CD4-positive, alpha-beta T cell treated with Interleukin-1 beta for 1 hour (primary cell): ENCODE data around the gene MATN1.

ENCODE experiments used
- DNase-seq, 2 donors: peaks; one replicate each; pipeline ENCODE4 v3.0.0-alpha.2; 2020 to 2022

Gene MATN1

GRCh38 chr1:30730346-30731108, 7.1 kb upstream of the MATN1 start:
- no peak for DNase-seq

- no peak for DNase-seq
These were observed 6.5 kb upstream of the MATN1 start for GRCh38 chr1:30729901-30730300.

- DNase-seq: no peak
These were observed 5.7 kb upstream of the MATN1 start for GRCh38 chr1:30728832-30729638.

DNA sequence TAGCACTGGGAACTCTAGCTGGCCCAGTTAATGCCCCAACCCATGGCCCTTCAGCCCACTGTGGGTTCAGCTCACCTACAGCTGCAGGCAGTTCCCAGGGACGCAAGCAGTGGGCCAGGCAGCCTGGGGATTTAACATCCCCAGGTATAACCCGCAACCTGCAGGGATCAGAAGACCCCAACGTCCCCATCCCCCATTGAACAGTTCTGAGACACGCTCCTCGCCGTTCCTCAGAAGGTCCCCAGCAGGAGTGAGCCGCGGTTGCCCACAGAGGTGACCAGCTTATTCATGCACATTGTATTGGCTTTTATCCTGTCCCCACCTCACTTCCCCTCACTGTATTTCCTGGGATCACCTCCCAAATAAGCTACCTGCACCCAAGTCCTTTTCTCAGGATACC, 5.0 kb upstream of the MATN1 start:
- DNase-seq: no peak

DNA sequence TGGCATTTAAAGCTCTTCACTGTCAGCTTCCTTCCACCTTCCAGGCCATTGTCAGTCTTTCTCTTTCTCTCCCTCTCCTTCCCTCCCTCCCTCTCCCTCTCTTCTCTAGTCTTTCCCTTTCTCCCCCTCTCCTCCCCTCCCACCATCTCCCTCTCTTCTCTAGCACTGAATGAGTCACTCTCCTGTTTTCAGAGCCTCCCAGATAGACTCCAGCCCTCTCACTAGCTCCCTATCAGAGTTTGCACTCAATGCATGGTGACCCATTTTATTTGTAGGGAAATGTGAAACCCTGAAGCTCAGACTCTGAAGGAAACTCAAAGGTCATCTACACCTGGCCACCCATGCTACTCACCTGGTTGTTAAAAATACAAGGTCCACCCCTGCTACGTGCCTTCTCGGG, 4.4 kb upstream of the MATN1 start:
- no peak for DNase-seq

DNA sequence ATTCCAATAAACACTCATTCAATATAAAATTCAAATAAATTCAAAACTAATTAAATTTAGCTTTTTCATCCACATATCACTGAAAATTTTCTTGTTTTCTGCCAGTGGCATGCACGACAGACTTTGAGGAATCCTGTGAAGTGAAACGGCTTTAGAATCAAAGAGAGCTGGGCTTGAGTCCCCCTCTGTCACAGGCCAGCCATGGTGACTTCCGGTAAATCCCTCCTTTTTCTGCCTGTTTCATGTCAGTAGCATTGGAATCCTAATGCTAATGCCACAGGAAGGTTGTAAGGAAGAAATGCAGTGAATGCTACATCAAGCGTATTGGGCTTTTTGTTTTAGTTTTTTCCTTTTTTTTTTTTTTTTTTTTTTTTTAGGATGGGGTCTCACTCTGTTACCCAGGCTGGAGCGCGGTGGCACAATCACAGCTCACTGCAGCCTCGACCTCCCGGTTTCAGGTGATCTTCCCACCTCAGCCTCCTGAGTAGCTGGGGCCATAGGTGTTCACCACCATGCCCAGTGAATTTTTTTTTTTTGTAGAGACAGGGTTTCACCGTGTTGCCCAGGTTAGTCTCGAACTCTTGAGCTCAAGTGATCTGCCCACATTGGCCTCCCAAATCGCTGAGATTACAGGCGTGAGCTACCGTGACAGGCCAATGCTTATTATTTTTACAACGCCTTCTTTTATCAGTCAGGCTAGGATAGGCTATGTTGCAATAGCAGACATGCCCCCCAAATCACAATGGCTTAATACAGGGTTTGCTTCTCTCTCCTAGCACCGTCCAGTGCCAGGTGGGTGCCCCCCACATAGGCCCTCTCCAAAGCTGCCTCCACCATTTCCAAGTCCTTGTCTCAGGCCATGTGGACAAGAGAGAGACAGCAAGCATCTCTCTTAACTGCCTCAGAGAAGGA, 3.6 kb upstream of the MATN1 start:
- no peak for DNase-seq

GRCh38 chr1:30726236-30726635, 2.9 kb upstream of the MATN1 start:
- no peak for DNase-seq

GRCh38 chr1:30725450-30726095, 2.2 kb upstream of the MATN1 start:
- DNase-seq: no peak

DNA sequence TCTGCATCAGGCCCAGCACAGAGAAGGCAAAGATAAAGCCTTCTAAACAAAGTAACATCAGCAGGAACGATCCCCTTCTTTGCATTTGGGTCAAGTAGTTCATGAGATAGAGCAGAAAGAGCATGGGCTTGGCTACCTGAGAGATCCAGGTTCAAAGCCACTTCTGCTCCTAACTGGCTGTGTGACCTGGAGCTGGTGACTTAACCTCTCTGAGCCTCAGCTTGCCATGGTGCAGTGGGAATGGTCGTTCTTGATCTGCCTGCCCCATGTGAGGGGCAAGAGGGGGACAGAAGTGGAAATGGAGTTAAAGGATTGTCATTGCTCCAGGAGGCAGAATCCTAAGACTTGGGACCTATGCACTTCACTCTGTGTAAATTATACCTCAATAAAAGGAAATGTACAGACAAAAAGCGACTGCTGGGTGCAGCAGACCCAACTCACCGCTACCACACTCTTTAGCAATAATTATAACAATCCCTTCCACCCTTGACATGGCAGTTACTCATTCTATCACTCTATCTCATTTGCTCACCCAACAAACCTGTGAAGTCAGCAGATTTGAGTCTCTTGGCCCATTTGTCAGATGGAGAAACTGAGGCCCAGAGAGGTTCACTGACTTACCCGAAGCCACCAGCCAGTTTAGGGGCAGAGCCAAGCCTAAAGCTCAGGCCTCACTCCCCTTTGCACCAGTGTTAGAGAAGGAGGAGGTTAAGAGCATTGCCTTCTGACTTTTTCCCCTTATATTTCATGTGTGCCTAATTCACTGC, 1.5 kb upstream of the MATN1 start:
- no peak for DNase-seq

DNA sequence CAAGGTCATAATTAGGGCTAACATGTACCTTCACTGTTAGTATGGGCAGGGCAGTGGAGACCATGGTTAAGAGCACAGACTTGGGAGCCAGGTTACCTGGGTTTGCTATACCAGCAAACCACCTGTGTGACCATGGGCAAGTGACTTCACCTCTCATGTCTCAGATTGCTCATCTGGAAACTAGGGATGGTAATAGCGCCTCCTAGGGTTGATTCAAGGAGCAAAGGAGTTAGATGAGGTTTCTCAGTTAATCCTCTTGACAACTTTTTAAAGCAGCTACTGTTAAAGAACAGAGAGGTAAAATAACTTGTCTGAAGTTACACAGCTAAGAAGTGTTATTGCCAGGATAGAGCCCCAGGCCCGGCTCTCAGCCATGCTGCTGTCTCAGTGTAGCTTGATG, 790 bp upstream of the MATN1 start:
- DNase-seq: no peak

DNA sequence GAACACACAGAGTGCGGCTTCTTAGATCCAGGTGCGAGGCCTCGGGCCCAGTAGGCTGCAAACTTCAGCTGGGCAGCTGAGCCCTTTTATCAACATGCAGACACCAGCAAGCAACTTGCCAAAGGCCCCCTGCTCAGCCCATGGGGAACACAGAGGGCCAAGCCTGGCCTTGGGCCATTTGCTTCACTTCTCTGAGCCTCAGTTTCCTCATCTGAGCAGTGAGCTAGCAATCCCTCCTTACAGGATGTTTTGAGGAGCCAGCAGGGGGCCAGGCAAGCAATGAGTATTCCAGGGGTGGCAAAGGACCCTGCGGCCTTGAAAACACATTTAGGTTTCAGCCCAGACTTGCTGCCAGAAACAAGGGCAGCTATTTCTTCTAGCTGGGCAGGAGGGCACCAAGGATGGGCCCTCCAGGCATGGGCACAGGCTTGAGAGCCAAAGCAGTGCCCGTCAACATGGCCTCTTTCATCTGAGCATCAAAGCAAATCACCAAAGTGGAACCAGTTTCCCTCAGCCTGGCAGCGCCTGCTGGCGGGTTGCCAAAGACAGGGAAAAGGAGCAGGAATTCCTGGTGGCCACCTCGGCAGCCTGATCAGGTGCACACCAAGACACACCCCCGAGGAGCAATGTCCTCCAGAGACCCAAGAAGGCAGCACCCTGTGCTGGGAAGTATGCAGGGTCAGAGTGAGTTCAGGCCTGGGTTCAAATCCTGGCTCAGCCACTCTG, 1.4 kb downstream of the MATN1 start:
- no peak for DNase-seq

GRCh38 chr1:30721341-30721793, 2.0 kb downstream of the MATN1 start:
- DNase-seq: no peak

DNA sequence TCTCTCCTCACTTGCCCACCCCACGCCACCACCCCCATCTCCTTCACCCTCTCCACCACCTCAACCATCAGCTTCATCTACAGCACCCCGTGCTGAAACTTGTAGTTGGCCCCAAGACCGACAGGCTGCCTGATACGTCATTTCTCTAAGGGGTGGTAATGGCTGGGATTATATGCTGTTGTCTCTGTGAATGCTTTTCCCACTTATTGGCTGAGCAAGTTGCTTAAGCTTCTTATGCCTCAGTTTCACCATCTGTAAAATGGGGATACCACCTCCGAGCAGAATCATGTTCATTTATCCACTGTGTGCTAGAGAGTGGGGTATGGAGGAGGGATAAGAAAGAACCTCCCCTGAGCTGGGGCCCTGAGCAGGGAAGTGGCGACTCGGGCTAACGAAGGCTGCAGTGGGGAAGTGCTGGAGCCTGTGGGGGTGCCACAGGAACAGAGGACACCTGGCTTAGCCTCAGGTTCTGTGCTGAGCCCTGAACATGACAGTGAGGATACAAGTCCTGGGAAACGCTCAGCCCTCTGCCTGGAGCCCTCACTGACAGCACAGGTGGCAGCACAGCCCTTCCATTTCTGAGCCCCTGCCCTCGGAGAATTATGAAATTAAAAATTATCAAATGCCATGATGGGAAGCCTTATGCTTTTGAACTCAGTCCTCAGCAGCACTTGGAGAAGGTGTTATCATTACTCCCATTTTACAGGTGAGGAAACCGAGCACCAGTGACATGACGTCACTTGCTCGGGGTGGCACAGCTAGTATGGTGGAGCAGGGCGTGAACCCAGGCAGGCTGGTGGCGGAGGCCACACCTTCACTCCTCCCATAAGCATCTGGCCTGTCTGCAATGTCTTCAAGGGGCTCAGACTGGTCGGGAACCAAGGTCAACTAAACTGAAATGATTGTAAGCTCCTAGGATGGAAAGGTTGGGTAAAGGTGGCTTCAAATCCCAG, 2.8 kb downstream of the MATN1 start:
- DNase-seq: no peak

DNA sequence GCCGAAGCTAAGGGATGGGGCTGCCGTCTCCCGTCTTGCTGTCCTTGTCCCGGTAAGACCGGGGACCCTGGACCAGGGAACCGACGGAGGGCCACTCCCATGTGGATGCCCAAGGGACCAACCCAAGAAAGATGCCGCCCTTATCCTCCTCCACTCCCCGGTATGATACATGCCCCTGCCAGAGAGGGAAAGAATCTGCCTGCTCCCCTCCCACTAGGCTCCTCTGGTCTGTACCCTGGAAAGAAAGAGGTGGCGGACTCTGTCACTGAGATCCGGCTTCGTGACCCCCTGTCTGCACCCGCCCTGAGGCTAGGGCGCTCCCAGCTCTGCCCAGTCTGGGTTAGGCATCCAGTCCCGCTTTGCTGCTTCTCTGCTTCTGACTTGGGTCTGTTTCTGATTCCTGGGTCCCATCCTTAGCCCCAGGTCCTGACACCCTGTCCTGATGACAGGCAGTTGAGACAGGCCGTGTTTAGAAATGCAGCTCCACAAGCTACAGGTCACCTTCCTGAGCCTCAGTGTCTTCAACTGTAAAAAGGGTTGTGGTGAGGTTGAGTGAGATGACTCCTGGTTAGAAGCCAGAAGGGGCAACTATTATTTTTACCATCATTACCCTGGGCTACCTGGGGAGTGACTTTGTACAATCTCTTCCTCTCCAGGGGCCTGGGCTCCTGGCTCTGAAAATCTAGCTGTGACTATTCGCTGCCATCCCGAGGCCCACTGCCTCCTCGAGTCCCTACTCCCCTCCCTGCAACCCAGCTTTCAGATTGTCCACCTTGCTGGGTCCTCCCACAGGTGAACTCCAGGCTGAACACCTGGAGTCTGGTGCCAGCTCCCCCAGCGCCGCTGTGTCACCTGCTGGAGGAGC, 3.7 kb downstream of the MATN1 start:
- no peak for DNase-seq

GRCh38 chr1:30718636-30719405, 4.6 kb downstream of the MATN1 start:
- DNase-seq: peak; percentile 87 to 98

DNA sequence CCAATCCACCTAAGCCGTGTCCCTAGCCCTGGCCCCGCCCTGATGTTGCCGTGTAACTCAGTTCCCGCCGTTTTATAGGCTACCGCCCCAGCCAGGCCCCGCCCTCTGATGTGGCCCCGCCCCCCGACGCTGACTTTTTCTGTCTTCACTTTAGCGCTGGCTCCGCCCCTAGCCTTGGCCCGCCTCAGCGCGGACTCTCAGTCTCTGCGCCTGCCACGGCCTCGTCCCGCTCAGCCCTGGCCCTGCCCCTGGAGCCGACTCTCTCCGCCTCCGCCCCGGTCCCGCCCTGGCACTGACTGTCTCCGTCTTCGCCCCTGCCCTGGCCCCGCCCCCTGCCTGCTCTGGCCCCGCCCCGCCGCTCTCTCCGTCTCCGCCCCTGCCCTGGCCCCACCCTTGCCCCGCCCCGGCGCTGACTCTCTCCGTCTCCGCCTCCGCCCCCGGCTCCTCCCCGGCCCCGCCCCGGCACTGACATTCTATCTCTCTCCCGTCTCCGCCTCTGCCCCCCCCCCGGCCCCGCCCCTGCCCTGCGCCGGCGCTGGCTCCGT, 5.2 kb downstream of the MATN1 start:
- DNase-seq: peak; percentile 99

DNA sequence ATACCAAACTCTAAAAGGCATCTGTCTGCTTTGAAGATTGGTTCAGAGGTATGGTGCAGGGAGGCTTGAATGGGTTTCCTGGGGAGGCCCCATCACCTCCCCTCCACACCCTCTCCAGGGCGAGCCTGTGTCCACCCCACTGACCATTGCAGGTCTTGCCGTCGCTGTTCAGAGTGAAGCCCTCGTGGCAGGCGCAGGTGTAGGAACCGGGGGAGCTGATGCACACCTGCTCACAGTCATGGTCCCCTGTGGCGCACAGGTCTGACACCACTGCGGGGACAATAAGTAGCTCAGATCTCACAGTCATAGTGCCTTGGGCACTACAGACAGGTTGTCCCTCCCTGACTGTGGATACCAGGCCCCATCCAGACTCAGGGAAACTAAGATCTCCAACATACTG, 6.7 kb downstream of the MATN1 start:
- DNase-seq: no peak

GRCh38 chr1:30715886-30716285, 7.5 kb downstream of the MATN1 start:
- no peak for DNase-seq
